ENCODE data around the gene C3orf20.

The C3orf20 gene

DNA sequence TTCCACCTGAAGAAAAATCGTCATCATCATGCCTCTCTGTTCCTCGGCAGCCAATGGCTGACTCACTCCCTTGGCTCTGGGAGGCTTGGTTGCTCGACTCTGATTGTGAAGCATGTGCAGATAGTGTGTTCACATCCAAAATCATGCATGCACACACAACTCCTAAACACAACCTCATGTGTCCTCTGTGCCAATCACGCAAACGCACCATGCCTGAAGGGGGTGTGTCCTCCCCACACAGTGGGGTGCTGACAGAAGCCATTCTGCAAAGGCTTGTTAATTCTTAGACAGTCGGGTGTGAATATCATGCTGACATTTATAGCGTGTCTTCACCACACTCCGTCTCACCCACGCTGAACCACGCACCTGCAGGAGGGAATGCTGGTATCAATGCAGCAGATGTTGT, 34.8 kb upstream of the C3orf20 start:
- TF ChIP-seq, protein P1, sequence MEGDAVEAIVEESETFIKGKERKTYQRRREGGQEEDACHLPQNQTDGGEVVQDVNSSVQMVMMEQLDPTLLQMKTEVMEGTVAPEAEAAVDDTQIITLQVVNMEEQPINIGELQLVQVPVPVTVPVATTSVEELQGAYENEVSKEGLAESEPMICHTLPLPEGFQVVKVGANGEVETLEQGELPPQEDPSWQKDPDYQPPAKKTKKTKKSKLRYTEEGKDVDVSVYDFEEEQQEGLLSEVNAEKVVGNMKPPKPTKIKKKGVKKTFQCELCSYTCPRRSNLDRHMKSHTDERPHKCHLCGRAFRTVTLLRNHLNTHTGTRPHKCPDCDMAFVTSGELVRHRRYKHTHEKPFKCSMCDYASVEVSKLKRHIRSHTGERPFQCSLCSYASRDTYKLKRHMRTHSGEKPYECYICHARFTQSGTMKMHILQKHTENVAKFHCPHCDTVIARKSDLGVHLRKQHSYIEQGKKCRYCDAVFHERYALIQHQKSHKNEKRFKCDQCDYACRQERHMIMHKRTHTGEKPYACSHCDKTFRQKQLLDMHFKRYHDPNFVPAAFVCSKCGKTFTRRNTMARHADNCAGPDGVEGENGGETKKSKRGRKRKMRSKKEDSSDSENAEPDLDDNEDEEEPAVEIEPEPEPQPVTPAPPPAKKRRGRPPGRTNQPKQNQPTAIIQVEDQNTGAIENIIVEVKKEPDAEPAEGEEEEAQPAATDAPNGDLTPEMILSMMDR (conservative IDR thresholded peaks at IDR 0.05; ENCODE audit: low read depth, low read length) = no peak
- no peak for DNase-seq (ENCODE audit: low read depth)
- H3K4me3 ChIP-seq (ENCODE audit: low read depth, low read length) = no peak overlapping the region

DNA sequence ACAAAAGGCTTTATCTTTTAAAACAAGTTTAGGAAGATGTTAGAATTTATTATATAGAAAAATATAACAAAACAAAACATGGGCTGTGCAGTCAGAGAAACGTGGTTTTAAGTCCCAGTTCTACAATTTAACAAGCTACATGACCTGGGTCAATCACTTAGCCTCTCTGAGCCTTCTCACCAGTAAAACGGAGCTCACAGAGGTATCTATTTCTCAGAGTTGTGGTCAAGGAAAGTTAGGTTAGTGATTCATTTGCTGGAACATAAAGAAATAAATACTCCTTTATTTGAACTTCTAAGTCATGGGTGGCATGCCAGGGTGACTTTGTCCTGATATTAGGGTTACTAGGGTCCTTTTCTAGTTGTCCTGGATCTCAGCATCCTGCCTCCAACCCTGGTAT, 34.2 kb upstream of the C3orf20 start:
- TF ChIP-seq, protein P1 (conservative IDR thresholded peaks at IDR 0.05; ENCODE audit: low read depth, low read length) = no peak
- H3K4me3 ChIP-seq (ENCODE audit: low read depth, low read length) = no peak overlapping the region
- no peak for DNase-seq (ENCODE audit: low read depth)

DNA sequence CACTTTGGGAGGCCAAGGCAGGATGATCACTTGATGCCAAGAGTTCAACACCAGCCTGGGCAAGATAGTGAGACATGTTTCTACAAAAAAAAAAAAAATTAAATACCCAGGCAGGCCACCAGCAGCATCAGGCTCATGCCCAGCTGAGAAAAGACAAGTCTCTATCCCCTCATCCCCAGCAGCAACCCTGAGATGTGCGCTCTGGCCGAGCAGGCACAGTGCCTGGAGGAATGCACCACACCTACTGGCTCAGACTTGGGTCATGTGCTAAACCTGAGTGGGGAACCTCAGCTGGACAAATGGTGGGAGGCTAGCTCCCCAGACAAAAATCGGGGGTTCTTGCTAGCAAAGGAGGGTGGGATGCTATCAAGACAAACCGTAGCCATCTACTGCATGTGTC, 33.6 kb upstream of the C3orf20 start:
- TF ChIP-seq, protein P1 (conservative IDR thresholded peaks at IDR 0.05; ENCODE audit: low read depth, low read length) = no peak
- no peak overlapping the region for H3K4me3 ChIP-seq (ENCODE audit: low read depth, low read length)
- DNase-seq (ENCODE audit: low read depth) = no peak

DNA sequence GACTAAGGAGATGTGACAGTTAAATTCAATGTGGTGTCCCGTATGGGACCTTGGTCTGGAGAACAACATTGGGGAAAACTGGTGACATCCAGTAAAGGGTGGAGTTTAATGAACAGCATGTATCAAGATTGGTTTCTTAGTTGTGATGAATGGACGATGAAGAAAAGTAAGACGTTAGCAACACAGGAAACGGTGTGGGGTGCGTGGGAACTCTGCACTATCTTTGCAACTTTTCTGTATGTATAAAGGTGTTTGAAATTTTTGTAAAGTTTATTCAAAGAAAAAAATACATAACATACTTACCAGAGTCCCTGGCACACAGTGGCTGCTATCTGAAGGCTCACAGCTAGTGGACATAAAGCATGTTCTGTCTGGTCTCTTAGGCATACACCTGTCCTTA, 29.5 kb upstream of the C3orf20 start:
- TF ChIP-seq, protein P1 (conservative IDR thresholded peaks at IDR 0.05; ENCODE audit: low read depth, low read length) = no peak
- no peak for DNase-seq (ENCODE audit: low read depth)
- no peak overlapping the region for H3K4me3 ChIP-seq (ENCODE audit: low read depth, low read length)

DNA sequence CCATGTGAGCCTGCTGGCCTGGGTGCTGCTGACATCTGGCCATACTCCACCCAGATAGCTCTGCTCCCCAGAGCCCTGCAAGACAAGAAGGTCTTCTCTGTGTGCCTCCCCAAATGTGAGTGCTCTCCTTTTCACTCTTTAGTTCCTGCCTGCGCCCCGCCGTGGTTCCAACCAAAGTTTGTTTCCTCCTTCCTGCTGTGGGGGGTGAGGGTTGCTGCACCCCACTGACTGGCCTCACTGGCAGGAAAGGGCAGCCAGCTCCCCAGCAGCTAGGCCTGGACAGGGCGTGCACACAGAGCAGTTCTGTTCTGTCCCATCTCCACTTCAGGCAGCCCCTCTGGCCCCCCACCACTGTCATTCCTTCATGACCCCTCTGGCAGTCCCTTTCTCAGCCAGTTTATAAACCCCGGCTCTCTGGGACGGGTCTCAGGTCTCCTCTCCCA, 28.8 kb upstream of the C3orf20 start:
- no peak for DNase-seq (ENCODE audit: low read depth)
- H3K4me3 ChIP-seq (ENCODE audit: low read depth, low read length) = no peak overlapping the region
- TF ChIP-seq, protein P1 (conservative IDR thresholded peaks at IDR 0.05; ENCODE audit: low read depth, low read length) = no peak

DNA sequence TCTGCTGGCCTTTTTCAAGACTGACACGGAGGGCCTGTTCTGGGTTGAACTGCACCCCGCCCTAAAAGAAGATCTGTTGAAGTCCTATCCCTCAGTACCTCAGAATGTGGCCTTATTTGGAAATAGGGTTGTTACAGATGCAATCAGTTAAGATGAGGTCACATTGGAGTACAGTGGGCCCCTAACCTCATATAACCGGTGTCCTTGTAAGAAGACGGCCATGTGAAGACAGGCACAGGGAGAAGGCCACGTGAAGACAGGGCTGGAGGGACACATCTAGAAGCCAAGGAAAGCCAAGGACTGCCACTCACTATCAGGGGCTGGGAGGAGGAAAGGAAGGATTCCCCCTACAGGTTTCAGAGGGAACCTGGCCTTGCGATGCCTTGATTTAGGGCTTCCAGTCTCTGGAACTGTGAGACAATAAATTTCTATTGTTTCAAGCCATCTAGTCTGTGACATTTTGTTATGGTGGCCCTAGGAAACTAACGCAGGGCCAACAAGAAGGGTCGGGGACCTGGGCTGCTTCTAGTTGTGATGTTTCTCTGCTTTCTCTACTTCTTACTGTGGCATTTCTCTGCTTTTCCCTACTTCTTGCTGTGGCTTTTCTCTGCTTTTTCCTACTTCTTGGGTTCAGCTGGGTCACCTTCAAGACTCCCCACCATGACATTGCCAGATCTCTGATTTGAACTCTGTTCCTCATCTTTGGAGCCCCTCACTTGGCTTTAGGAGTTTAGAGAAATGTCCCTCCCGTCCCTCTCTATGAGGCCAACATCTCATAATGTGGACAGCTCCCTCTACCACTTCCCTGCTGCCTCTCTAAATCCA, 28.1 kb upstream of the C3orf20 start:
- DNase-seq (ENCODE audit: low read depth) = no peak
- TF ChIP-seq, protein P1 (conservative IDR thresholded peaks at IDR 0.05; ENCODE audit: low read depth, low read length) = peak; percentile 22
- no peak overlapping the region for H3K4me3 ChIP-seq (ENCODE audit: low read depth, low read length)

Measured in choroid plexus epithelial cell (primary cell).